ENCODE data around the gene KCTD13. TPM values are rescaled to one million over a fixed set of nuclear protein-coding genes. Genes with fewer than 3 reads are reported as not detected.
"Not testable (repeated sequence)": the region's sequence is repeated elsewhere in the genome, so short reads cannot be mapped to it uniquely, and the experiment has no call there.

KCTD13 gene
- total RNA-seq, 4 donors from 2014 or later, result 12.0 to 30.7 (median 20.1) TPM

DNA sequence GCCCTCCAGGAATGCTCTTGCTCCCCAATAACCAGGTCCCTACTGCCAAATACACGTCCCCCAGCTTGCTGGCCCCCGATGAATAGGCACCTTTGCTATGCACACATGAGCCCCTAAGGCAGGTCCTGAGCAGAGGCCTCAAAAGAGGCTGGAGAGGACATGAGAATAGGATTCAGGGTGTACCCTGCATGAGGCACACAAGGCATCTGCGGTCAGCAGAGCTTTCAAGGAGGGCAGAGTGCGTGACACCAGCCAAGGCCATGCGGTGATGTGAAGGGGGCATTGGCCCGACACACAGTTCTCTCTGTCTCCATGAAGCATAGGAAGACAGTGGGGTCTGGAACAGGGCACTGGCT lies 33.6 kb downstream of the KCTD13 start:
- no peaks in the 10 kb centered on the region for H3K4me1 ChIP-seq
- no peak overlapping the region for H3K4me3 ChIP-seq
- no peak overlapping the region for H3K27ac ChIP-seq
- no peak for ATAC-seq
- no peaks in the 10 kb centered on the region for H3K9me3 ChIP-seq
- WGBS, 2 donors (ENCODE audit: low coverage in 1 of 2), result 90% methylated on average over 4 of the region's 6 CpGs; no CpG with 5 or more reads in 1 of the 2 donors
- peaks cover 27% of the 10 kb centered on the region for H3K27me3 ChIP-seq
- H3K36me3 ChIP-seq, result no peaks in the 10 kb centered on the region
- TF ChIP-seq, protein P1, sequence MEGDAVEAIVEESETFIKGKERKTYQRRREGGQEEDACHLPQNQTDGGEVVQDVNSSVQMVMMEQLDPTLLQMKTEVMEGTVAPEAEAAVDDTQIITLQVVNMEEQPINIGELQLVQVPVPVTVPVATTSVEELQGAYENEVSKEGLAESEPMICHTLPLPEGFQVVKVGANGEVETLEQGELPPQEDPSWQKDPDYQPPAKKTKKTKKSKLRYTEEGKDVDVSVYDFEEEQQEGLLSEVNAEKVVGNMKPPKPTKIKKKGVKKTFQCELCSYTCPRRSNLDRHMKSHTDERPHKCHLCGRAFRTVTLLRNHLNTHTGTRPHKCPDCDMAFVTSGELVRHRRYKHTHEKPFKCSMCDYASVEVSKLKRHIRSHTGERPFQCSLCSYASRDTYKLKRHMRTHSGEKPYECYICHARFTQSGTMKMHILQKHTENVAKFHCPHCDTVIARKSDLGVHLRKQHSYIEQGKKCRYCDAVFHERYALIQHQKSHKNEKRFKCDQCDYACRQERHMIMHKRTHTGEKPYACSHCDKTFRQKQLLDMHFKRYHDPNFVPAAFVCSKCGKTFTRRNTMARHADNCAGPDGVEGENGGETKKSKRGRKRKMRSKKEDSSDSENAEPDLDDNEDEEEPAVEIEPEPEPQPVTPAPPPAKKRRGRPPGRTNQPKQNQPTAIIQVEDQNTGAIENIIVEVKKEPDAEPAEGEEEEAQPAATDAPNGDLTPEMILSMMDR (IDR thresholded peaks at IDR 0.05), result no peak
- TF ChIP-seq EP300 (IDR thresholded peaks at IDR 0.05) (no peak), POLR2AphosphoS5 (IDR thresholded peaks at IDR 0.05) (no peak), POLR2A (IDR thresholded peaks at IDR 0.05) (no peak)

GRCh38 chr16:29891525-29892457 lies 34.2 kb downstream of the KCTD13 start:
- no peak overlapping the region for H3K27ac ChIP-seq
- ATAC-seq, result no peak
- TF ChIP-seq, protein P1 (IDR thresholded peaks at IDR 0.05), result no peak
- TF ChIP-seq POLR2A (IDR thresholded peaks at IDR 0.05), result no peak
- TF ChIP-seq POLR2AphosphoS5 (IDR thresholded peaks at IDR 0.05), result no peak
- no peak for TF ChIP-seq EP300 (IDR thresholded peaks at IDR 0.05)
- peaks cover 21% of the 10 kb centered on the region for H3K27me3 ChIP-seq
- no peaks in the 10 kb centered on the region for H3K9me3 ChIP-seq
- WGBS, 2 donors (ENCODE audit: low coverage in 1 of 2), result 65 to 77% methylated on average over 7 to 8 of the region's 10 CpGs
- no peaks in the 10 kb centered on the region for H3K4me1 ChIP-seq
- no peaks in the 10 kb centered on the region for H3K36me3 ChIP-seq
- H3K4me3 ChIP-seq, result no peak overlapping the region

DNA sequence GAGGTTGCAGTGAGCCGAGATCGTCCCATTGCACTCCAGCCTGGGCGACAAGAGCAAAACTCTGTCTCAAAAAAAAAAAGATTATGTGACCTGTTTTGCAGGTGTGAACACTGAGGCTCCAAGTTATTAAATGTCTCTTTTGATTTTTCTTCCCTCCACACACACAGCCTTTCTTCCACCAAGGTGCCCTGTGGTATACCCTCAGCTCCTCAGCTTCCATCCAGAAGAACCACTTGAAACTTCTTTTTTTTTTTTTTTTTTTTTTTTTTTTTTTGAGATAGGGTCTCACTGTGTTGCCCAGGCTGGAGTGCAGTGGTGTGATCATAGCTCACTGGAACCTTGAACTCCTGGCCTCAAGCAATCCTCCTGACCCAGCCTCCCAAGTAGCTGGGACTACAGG lies 36.7 kb downstream of the KCTD13 start:
- not testable (repeated sequence) for H3K27ac ChIP-seq, H3K4me3 ChIP-seq, H3K36me3 ChIP-seq, ATAC-seq, H3K9me3 ChIP-seq, H3K4me1 ChIP-seq
- peaks cover 10% of the 10 kb centered on the region for H3K27me3 ChIP-seq
- WGBS, 2 donors (ENCODE audit: low coverage in 1 of 2), result 98% methylated on average over 3 of the region's 3 CpGs; no CpG with 5 or more reads in 1 of the 2 donors

GRCh38 chr16:29883987-29884386 lies 42.0 kb downstream of the KCTD13 start:
- no peaks in the 10 kb centered on the region for H3K9me3 ChIP-seq
- ATAC-seq, result no peak
- TF ChIP-seq POLR2A (IDR thresholded peaks at IDR 0.05), result no peak
- TF ChIP-seq POLR2AphosphoS5 (IDR thresholded peaks at IDR 0.05), result no peak
- TF ChIP-seq EP300 (IDR thresholded peaks at IDR 0.05), result no peak
- TF ChIP-seq, protein P1 (IDR thresholded peaks at IDR 0.05), result no peak
- H3K4me3 ChIP-seq, result no peak overlapping the region
- no peaks in the 10 kb centered on the region for H3K36me3 ChIP-seq
- H3K27me3 ChIP-seq, result peaks cover 28% of the 10 kb centered on the region
- no peaks in the 10 kb centered on the region for H3K4me1 ChIP-seq
- no peak overlapping the region for H3K27ac ChIP-seq
- whole genome bisulfite sequencing, 2 donors (ENCODE audit: low coverage in 1 of 2), result 69 to 87% methylated on average over 3 to 4 of the region's 6 CpGs

GRCh38 chr16:29881050-29881449 lies 45.0 kb downstream of the KCTD13 start:
- no peak for TF ChIP-seq POLR2AphosphoS5 (IDR thresholded peaks at IDR 0.05)
- no peak for TF ChIP-seq POLR2A (IDR thresholded peaks at IDR 0.05)
- TF ChIP-seq EP300 (IDR thresholded peaks at IDR 0.05), result no peak
- TF ChIP-seq, protein P1 (IDR thresholded peaks at IDR 0.05), result no peak
- ATAC-seq, result no peak
- Histone ChIP-seq H3K4me3 (no peak overlapping the region), H3K4me1 (peaks cover 0 to 16% (median 0%) of the 10 kb centered on the region in 3 donors), H3K36me3 (no peaks in the 10 kb centered on the region), H3K27me3 (peaks cover 53% of the 10 kb centered on the region), H3K9me3 (no peaks in the 10 kb centered on the region), H3K27ac (no peak overlapping the region)
- 56 to 78% methylated on average over 1 to 2 of the region's 3 CpGs for WGBS, 2 donors (ENCODE audit: low coverage in 1 of 2)
